GM18520 (cell line): Measurements from ENCODE around the gene USP32.
"Not testable (repeated sequence)": the region's sequence is repeated elsewhere in the genome, so short reads cannot be mapped to it uniquely, and the experiment has no call there.

Experiments
- ATAC-seq: cut with Tn5 transposase; IDR thresholded peaks from one replicate; pipeline ENCODE4 v1.9.1; 2021; ENCODE audit not compliant: unreplicated experiment

Gene USP32

GRCh38 chr17:60345233-60345632, 46.7 kb downstream of the USP32 start:
- no peak for ATAC-seq

- ATAC-seq = not testable (repeated sequence)
These were observed 49.4 kb downstream of the USP32 start for GRCh38 chr17:60342492-60342891.

GRCh38 chr17:60335289-60335688, 56.6 kb downstream of the USP32 start:
- no peak for ATAC-seq

- no peak for ATAC-seq
These were observed 58.3 kb downstream of the USP32 start for GRCh38 chr17:60333628-60334031.

GRCh38 chr17:60333072-60333471, 58.9 kb downstream of the USP32 start:
- ATAC-seq = not testable (repeated sequence)

- ATAC-seq = no peak
These were observed 59.4 kb downstream of the USP32 start for GRCh38 chr17:60332574-60332973.

GRCh38 chr17:60330731-60331130, 61.2 kb downstream of the USP32 start:
- no peak for ATAC-seq

GRCh38 chr17:60328679-60329078, 63.3 kb downstream of the USP32 start:
- no peak for ATAC-seq

GRCh38 chr17:60327901-60328273, 64.0 kb downstream of the USP32 start:
- no peak for ATAC-seq

GRCh38 chr17:60327134-60327900, 64.6 kb downstream of the USP32 start:
- ATAC-seq = no peak

GRCh38 chr17:60326702-60327101, 65.2 kb downstream of the USP32 start:
- no peak for ATAC-seq

GRCh38 chr17:60325730-60326524, 66.0 kb downstream of the USP32 start:
- ATAC-seq = no peak

GRCh38 chr17:60323754-60324153, 68.2 kb downstream of the USP32 start:
- no peak for ATAC-seq

- ATAC-seq = no peak
These were observed 69.9 kb downstream of the USP32 start for GRCh38 chr17:60322056-60322387.

GRCh38 chr17:60321336-60322055, 70.4 kb downstream of the USP32 start:
- ATAC-seq = no peak

GRCh38 chr17:60318830-60319229, 73.1 kb downstream of the USP32 start:
- no peak for ATAC-seq

GRCh38 chr17:60318326-60318725, 73.6 kb downstream of the USP32 start:
- no peak for ATAC-seq

GRCh38 chr17:60315650-60316049, 76.3 kb downstream of the USP32 start:
- no peak for ATAC-seq

GRCh38 chr17:60314900-60315299, 77.0 kb downstream of the USP32 start:
- ATAC-seq = not testable (repeated sequence)

- ATAC-seq = no peak
These were observed 77.5 kb downstream of the USP32 start for GRCh38 chr17:60314423-60314822.

GRCh38 chr17:60311936-60312335, 80.0 kb downstream of the USP32 start:
- no peak for ATAC-seq

GRCh38 chr17:60311186-60311585, 80.7 kb downstream of the USP32 start:
- ATAC-seq = no peak
